Measurements from ENCODE around the gene ACOX2. TPM values are rescaled to one million over a fixed set of nuclear protein-coding genes. Genes with fewer than 3 reads are reported as not detected.
A peak's percentile ranks its signal among the peaks of the same experiment; 100 is the strongest.

ACOX2 gene
- total and polyA plus RNA-seq, 4 donors: 5.3 to 24.4 (median 11.6) TPM

DNA sequence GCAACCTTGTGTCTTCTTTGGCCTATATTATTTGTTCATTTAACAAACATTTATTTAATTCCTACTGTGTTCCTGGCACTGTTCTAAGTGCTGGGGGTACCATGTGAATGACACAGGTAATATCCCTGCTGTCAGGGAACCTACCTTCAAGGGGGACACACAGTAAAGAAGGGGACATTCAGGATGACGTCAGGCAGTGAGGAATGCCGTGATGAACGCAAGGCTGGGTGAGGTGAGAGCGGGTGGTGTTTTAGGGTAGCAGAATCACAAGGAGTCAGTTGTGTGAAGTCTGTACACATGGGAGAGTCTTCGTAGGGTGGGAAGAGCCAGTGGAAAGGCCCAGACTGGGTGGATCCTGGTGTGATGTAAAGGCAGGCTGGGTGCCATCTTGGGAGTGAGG lies 41.9 kb upstream of the ACOX2 start:
- WGBS, 2 donors: 94% methylated on average over 5 of the region's 5 CpGs
- Histone ChIP-seq H3K36me3 (ENCODE audit: control insufficient read depth in 4 of 4, insufficient read depth in 4 of 4, low read length in 4 of 4) (peaks cover 0 to 2% (median 0%) of the 10 kb centered on the region in 4 donors), H3K27ac (ENCODE audit: low read depth in 1 of 2, low read length in 1 of 2) (peak overlapping the region in 1 of 2 donors; percentile 37), H3K27me3 (ENCODE audit: control insufficient read depth in 3 of 3, insufficient read depth in 3 of 3, low read length in 2 of 3) (peaks cover 0 to 4% (median 0%) of the 10 kb centered on the region in 3 donors), H3K4me1 (ENCODE audit: control insufficient read depth in 5 of 5, insufficient read depth in 5 of 5, low read length in 5 of 5) (peaks cover 0 to 24% (median 5%) of the 10 kb centered on the region in 5 donors), H3K4me3 (no peak overlapping the region), H3K9me3 (ENCODE audit: control insufficient read depth in 4 of 4, insufficient read depth in 3 of 4, low read length in 3 of 4) (no peaks in the 10 kb centered on the region), H3K9ac (ENCODE audit: insufficient read depth in 1 of 2, low read length in 2 of 2) (no peak overlapping the region)
- no peak for ATAC-seq (ENCODE audit: insufficient read depth, low FRiP score)
- TF ChIP-seq, protein P1, sequence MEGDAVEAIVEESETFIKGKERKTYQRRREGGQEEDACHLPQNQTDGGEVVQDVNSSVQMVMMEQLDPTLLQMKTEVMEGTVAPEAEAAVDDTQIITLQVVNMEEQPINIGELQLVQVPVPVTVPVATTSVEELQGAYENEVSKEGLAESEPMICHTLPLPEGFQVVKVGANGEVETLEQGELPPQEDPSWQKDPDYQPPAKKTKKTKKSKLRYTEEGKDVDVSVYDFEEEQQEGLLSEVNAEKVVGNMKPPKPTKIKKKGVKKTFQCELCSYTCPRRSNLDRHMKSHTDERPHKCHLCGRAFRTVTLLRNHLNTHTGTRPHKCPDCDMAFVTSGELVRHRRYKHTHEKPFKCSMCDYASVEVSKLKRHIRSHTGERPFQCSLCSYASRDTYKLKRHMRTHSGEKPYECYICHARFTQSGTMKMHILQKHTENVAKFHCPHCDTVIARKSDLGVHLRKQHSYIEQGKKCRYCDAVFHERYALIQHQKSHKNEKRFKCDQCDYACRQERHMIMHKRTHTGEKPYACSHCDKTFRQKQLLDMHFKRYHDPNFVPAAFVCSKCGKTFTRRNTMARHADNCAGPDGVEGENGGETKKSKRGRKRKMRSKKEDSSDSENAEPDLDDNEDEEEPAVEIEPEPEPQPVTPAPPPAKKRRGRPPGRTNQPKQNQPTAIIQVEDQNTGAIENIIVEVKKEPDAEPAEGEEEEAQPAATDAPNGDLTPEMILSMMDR (IDR thresholded peaks at IDR 0.05; ENCODE audit: control extremely low read depth, extremely low read depth): no peak
- no peak for DNase-seq

DNA sequence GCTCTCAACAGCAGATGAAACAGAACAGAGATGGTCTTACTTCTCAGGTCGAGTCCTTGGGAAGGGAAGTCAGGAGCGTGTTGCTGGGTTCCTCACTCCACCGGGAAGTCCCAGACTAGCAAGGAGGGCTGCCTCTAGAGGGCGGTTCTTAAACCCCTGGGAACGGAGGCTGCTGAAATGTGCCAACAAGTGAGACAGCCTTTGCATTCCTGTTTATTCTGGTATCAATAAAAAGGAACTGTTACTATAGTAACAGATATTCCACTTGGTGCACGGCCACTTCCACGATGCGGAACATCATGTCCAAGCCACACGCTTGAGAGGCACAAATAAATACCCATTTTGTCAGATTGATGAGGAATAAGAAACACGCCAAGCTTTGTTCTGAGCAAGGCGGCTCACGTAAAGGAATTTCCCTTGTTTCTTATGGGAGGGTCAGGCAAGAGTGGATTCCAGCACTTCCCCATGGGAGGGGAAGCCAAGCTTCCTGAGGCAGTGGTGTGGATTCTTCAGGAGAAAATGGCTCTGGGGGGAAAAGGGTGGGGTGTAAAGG lies 40.4 kb upstream of the ACOX2 start, which contains the start of gene FAM107A:
Gene FAM107A, minus strand, starts transcription at position 123 of the 553 bp plus-strand sequence. CDS start 7,531 bp downstream, outside the sequence.
- Histone ChIP-seq H3K4me1 (ENCODE audit: control insufficient read depth in 5 of 5, insufficient read depth in 5 of 5, low read length in 5 of 5) (peaks cover 4 to 34% (median 8%) of the 10 kb centered on the region in 5 donors), H3K9me3 (ENCODE audit: control insufficient read depth in 4 of 4, insufficient read depth in 3 of 4, low read length in 3 of 4) (no peaks in the 10 kb centered on the region), H3K27ac (ENCODE audit: low read depth in 1 of 2, low read length in 1 of 2) (peak within 1 kb of the TSS; percentile 77 to 89), H3K9ac (ENCODE audit: insufficient read depth in 1 of 2, low read length in 2 of 2) (no peak within 1 kb of the TSS), H3K4me3 (peak within 1 kb of the TSS; percentile 47), H3K36me3 (ENCODE audit: control insufficient read depth in 4 of 4, insufficient read depth in 4 of 4, low read length in 4 of 4) (peaks cover 0 to 2% (median 0%) of the 10 kb centered on the region in 4 donors), H3K27me3 (ENCODE audit: control insufficient read depth in 3 of 3, insufficient read depth in 3 of 3, low read length in 2 of 3) (peaks cover 0 to 4% (median 0%) of the 10 kb centered on the region in 3 donors)
- DNase-seq (peak; percentile 63 to 71 (median 66)), ATAC-seq (ENCODE audit: insufficient read depth, low FRiP score) (peak; percentile 64)
- 24 to 46% methylated on average over 12 of the region's 12 CpGs for WGBS, 2 donors
- TF ChIP-seq, protein P1 (IDR thresholded peaks at IDR 0.05; ENCODE audit: control extremely low read depth, extremely low read depth): no peak

DNA sequence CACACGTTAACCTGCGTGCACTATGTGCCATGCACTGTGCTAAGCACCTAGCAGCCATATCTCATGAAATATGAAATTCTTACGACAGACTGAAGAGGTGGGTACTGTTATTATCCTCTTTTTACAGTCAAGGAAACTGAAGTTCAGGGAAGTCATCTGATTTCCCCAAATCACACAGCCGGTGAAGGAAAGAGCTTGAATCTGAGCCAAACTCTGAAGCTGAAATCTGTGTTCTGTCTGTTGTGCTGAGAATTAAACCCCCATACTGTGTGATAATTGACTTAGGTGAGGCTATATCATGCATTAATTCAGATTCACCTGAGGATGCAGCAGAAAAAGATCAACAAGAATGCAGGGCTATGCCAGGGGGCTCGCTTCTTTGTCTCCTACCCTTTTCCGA lies 39.7 kb upstream of the ACOX2 start:
- Histone ChIP-seq H3K4me3 (peak overlapping the region; percentile 47), H3K9ac (ENCODE audit: insufficient read depth in 1 of 2, low read length in 2 of 2) (no peak overlapping the region), H3K27me3 (ENCODE audit: control insufficient read depth in 3 of 3, insufficient read depth in 3 of 3, low read length in 2 of 3) (peaks cover 0 to 4% (median 0%) of the 10 kb centered on the region in 3 donors), H3K27ac (ENCODE audit: low read depth in 1 of 2, low read length in 1 of 2) (peak overlapping the region; percentile 75 to 77), H3K36me3 (ENCODE audit: control insufficient read depth in 4 of 4, insufficient read depth in 4 of 4, low read length in 4 of 4) (peaks cover 0 to 2% (median 0%) of the 10 kb centered on the region in 4 donors), H3K9me3 (ENCODE audit: control insufficient read depth in 4 of 4, insufficient read depth in 3 of 4, low read length in 3 of 4) (no peaks in the 10 kb centered on the region), H3K4me1 (ENCODE audit: control insufficient read depth in 5 of 5, insufficient read depth in 5 of 5, low read length in 5 of 5) (peaks cover 4 to 34% (median 8%) of the 10 kb centered on the region in 5 donors)
- TF ChIP-seq, protein P1 (IDR thresholded peaks at IDR 0.05; ENCODE audit: control extremely low read depth, extremely low read depth): no peak
- 56 to 72% methylated on average over 6 of the region's 6 CpGs for WGBS, 2 donors
- ATAC-seq (ENCODE audit: insufficient read depth, low FRiP score) (no peak), DNase-seq (no peak)
